Panc1 (cell line): ENCODE measurements around the gene TBC1D13. TPM values are rescaled to one million over a fixed set of nuclear protein-coding genes. Genes with fewer than 3 reads are reported as not detected.

Experiments
- ATAC-seq: fragments of 200-7000 bp; cut with Tn5 transposase; 2 replicates; pipeline ENCODE4 v1.9.1; 2020; ENCODE audit warnings: mild to moderate bottlenecking, moderate library complexity
- BruUV-seq: library from RNA; stranded (reverse); fragments of 400-500 nt; replicated peaks from 2 replicates; lab custom pipeline; 2021; lab: Mats Ljungman, UMichigan
- CTCF ChIA-PET: fragments of 300-600 bp; sonication (Branson Sonifier 250); formaldehyde crosslinking; loops from one replicate; lab custom pipeline; 2022; ENCODE audit warnings: antibody characterized with exemption; lab: Charles Lee
- POLR2A ChIA-PET: fragments of 300-600 bp; sonication (Branson Sonifier 250); formaldehyde crosslinking; loops from one replicate; lab custom pipeline; 2022; ENCODE audit warnings: antibody characterized with exemption; lab: Charles Lee
- DNase-seq: peaks from one replicate; pipeline ENCODE4 v3.0.0-alpha.2; 2010; ENCODE audit warnings: low read depth, low spot score
- H3K27ac ChIP-seq: 2 replicates; pipeline ENCODE4 v1.5.1; 2011; ENCODE audit warnings: mild to moderate bottlenecking, low read length, inconsistent platforms
- H3K27me3 ChIP-seq: fragments of 200-500 bp; sonication (Bioruptor generic); 2 replicates; pipeline ENCODE4 v1.6.0; 2014; ENCODE audit warnings: low read length, inconsistent platforms; ENCODE audit not compliant: control insufficient read depth, insufficient read depth
- H3K36me3 ChIP-seq: fragments of 200-500 bp; sonication (Bioruptor generic); 2 replicates; pipeline ENCODE4 v1.5.1; 2014; ENCODE audit warnings: inconsistent platforms, mild to moderate bottlenecking, low read length, moderate library complexity; ENCODE audit not compliant: control insufficient read depth, insufficient read depth
- H3K4me1 ChIP-seq: 2 replicates; pipeline ENCODE4 v1.5.1; 2011; ENCODE audit warnings: inconsistent platforms, mild to moderate bottlenecking, low read length, moderate library complexity; ENCODE audit not compliant: control insufficient read depth, insufficient read depth
- H3K4me3 ChIP-seq, 2 experiments: 2 replicates each; pipeline ENCODE4 v1.5.1; 2011 to 2012; ENCODE audit warnings: low read depth in 2 of 2, low read length in 2 of 2, mild to moderate bottlenecking in 2 of 2, inconsistent platforms in 1 of 2, moderate library complexity in 1 of 2
- H3K9me3 ChIP-seq: fragments of 200-500 bp; sonication (Bioruptor generic); 2 replicates; pipeline ENCODE4 v1.5.1; 2014; ENCODE audit warnings: low read depth, mild to moderate bottlenecking, inconsistent platforms, low read length, moderate library complexity; ENCODE audit not compliant: control insufficient read depth, insufficient read depth
- POLR2AphosphoS5 ChIP-seq: IDR thresholded peaks from 2 replicates; pipeline ENCODE4 v1.6.1; 2012; ENCODE audit warnings: mild to moderate bottlenecking, low read depth, low read length, moderate library complexity
- SIN3A ChIP-seq: IDR thresholded peaks from 2 replicates; pipeline ENCODE4 v1.6.1; 2012; ENCODE audit warnings: low read depth, mild to moderate bottlenecking, low read length, moderate library complexity, borderline replicate concordance; ENCODE audit not compliant: insufficient read depth
- TCF7L2 ChIP-seq: IDR thresholded peaks from 2 replicates; pipeline ENCODE4 v1.6.1; 2011; ENCODE audit warnings: mild to moderate bottlenecking, low read depth, low read length, inconsistent platforms
- in situ Hi-C: cut with HindIII; loops from 2 replicates; pipeline ENCODE4 v1.10.0; 2016; ENCODE audit warnings: low sequenced_read_pairs, low pct_unique_long_range_greater_than_20kb
- intact Hi-C: fragments of 100-400 bp; cut with micrococcal nuclease; formaldehyde crosslinking; loops from one replicate; pipeline ENCODE4 v1.10.0; 2022; ENCODE audit not compliant: unreplicated experiment
- total RNA-seq: library from RNA; stranded (reverse); gene quantifications from one replicate; pipeline ENCODE4 v1.2.1, GENCODE V29; 2021; ENCODE audit not compliant: unreplicated experiment
- TF ChIP-seq, protein P1 (sequence below): fragments of 450-650 bp; IDR thresholded peaks from 2 replicates; pipeline ENCODE4 v1.5.1; 2017; ENCODE audit warnings: mild to moderate bottlenecking
- TF ChIP-seq, protein P2 (sequence below), 2 experiments: IDR thresholded peaks; 2 replicates each; pipeline ENCODE4 v1.6.1; 2011 to 2012; ENCODE audit warnings: low read depth in 2 of 2, control low read depth in 1 of 2, low read length in 1 of 2, mild to moderate bottlenecking in 1 of 2, moderate library complexity in 1 of 2; ENCODE audit not compliant: insufficient read depth in 1 of 2

Gene TBC1D13
- total RNA-seq, 1 experiment from 2014 or later, result 21.3 TPM

DNA sequence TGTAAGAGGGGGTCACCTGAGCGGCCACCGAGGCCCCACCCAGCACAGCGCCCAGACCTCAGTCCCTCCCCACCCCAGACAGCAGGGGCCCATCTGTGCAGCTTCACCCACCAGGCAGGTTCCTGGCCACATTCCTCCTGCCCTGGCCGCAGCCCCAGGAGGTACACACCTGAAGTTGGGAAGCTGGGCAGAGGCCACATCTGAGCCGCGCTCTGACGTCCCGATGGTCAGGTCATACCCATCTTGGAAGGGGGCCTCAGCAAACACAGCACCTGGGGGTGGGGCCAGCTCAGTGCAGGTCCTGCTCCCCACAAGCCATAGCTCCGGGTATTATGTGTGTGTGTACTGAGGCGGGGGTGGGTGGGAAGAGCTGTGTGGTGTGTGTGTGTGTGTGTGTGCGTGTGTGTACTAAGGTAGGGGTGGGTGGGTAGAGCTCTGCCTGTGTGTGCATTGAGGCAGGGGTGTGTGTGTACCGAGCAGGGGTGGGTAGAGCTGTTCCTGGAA, 36.9 kb downstream of the TBC1D13 start:
- CTCF ChIA-PET, result no interaction called here
- H3K27me3 ChIP-seq, result no peaks in the 10 kb centered on the region
- POLR2A ChIA-PET, result interaction anchor here (0.6 kb wide), 2 partner anchors 106 to 144 kb away, joined by 3 to 11 read pairs; no protein-coding TSS in a partner anchor

DNA sequence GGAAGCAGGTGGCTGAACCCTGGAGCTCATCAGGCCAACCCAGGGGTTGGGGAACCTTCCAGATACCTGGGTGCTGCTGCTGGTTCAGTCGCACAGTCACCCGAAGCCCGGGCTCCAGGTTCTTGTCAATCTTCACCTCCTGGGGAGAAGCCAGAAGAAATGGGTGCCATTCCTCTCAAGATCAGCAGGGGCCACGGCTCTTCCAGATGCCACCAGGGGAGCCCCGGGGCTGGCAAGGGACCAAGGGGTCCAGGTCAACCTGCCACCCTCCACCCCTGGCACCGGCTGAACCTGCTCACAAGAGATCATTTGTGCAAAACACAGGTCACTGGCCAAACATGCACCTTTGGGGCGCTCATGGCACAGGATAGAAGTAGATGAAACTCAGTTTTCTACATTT, 37.9 kb downstream of the TBC1D13 start:
- ChIA-PET POLR2A (no interaction called here), CTCF (interaction anchor here (0.8 kb wide), 1 partner anchor 971 kb away, joined by 3 read pairs; no protein-coding TSS in a partner anchor)
- no peaks in the 10 kb centered on the region for H3K27me3 ChIP-seq
- no peak overlapping the region for H3K27ac ChIP-seq
- ATAC-seq, result no peak
- BruUV-seq, result no TSS peak
- no peak overlapping the region for H3K4me3 ChIP-seq
- in situ Hi-C loops (no loop called here), intact Hi-C loops (no loop called here)
- no peak for DNase-seq
- H3K36me3 ChIP-seq, result no peaks in the 10 kb centered on the region; the same call in 1 of the 2 replicates
- no peaks in the 10 kb centered on the region for H3K9me3 ChIP-seq
- TF ChIP-seq, protein P1, sequence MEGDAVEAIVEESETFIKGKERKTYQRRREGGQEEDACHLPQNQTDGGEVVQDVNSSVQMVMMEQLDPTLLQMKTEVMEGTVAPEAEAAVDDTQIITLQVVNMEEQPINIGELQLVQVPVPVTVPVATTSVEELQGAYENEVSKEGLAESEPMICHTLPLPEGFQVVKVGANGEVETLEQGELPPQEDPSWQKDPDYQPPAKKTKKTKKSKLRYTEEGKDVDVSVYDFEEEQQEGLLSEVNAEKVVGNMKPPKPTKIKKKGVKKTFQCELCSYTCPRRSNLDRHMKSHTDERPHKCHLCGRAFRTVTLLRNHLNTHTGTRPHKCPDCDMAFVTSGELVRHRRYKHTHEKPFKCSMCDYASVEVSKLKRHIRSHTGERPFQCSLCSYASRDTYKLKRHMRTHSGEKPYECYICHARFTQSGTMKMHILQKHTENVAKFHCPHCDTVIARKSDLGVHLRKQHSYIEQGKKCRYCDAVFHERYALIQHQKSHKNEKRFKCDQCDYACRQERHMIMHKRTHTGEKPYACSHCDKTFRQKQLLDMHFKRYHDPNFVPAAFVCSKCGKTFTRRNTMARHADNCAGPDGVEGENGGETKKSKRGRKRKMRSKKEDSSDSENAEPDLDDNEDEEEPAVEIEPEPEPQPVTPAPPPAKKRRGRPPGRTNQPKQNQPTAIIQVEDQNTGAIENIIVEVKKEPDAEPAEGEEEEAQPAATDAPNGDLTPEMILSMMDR, result no peak
- TF ChIP-seq TCF7L2 (no peak), SIN3A (no peak), POLR2AphosphoS5 (no peak)
- TF ChIP-seq, protein P2, sequence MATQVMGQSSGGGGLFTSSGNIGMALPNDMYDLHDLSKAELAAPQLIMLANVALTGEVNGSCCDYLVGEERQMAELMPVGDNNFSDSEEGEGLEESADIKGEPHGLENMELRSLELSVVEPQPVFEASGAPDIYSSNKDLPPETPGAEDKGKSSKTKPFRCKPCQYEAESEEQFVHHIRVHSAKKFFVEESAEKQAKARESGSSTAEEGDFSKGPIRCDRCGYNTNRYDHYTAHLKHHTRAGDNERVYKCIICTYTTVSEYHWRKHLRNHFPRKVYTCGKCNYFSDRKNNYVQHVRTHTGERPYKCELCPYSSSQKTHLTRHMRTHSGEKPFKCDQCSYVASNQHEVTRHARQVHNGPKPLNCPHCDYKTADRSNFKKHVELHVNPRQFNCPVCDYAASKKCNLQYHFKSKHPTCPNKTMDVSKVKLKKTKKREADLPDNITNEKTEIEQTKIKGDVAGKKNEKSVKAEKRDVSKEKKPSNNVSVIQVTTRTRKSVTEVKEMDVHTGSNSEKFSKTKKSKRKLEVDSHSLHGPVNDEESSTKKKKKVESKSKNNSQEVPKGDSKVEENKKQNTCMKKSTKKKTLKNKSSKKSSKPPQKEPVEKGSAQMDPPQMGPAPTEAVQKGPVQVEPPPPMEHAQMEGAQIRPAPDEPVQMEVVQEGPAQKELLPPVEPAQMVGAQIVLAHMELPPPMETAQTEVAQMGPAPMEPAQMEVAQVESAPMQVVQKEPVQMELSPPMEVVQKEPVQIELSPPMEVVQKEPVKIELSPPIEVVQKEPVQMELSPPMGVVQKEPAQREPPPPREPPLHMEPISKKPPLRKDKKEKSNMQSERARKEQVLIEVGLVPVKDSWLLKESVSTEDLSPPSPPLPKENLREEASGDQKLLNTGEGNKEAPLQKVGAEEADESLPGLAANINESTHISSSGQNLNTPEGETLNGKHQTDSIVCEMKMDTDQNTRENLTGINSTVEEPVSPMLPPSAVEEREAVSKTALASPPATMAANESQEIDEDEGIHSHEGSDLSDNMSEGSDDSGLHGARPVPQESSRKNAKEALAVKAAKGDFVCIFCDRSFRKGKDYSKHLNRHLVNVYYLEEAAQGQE (IDR thresholded peaks at IDR 0.05; ENCODE audit: insufficient read depth in 1 of 2, low read depth in 2 of 2, low read length in 1 of 2), result no peak
- H3K4me1 ChIP-seq, result peaks cover 4% of the 10 kb centered on the region; the same call in 1 of the 2 replicates

More for the DNA sequence above, 36.9 kb downstream of the TBC1D13 start:
- no peak for TF ChIP-seq TCF7L2
- TF ChIP-seq SIN3A, result no peak
- TF ChIP-seq, protein P2 (IDR thresholded peaks at IDR 0.05; ENCODE audit: insufficient read depth in 1 of 2, low read depth in 2 of 2, low read length in 1 of 2), result no peak
- TF ChIP-seq, protein P1, result no peak
- TF ChIP-seq POLR2AphosphoS5, result no peak
- BruUV-seq, result no TSS peak
- Histone ChIP-seq H3K4me1 (peaks cover 7% of the 10 kb centered on the region; the same call in 1 of the 2 replicates), H3K36me3 (no peaks in the 10 kb centered on the region; the same call in 1 of the 2 replicates), H3K4me3 (no peak overlapping the region), H3K27ac (no peak overlapping the region), H3K9me3 (no peaks in the 10 kb centered on the region)
- in situ Hi-C loops (no loop called here), intact Hi-C loops (no loop called here)
- ATAC-seq, result no peak
- no peak for DNase-seq
